GM23248 (cell line): ENCODE measurements around the gene DCAF16. TPM values are rescaled to one million over a fixed set of nuclear protein-coding genes. Genes with fewer than 3 reads are reported as not detected.
"Not testable (repeated sequence)": the region's sequence is repeated elsewhere in the genome, so short reads cannot be mapped to it uniquely, and the experiment has no call there.

Source experiments
- DNase-seq: peaks from one replicate; pipeline ENCODE4 v3.0.0-alpha.2; 2015
- H2AFZ ChIP-seq: fragments of 200-600 bp; sonication (generic); 2 replicates; pipeline ENCODE4 v1.6.1; 2016; ENCODE audit warnings: antibody characterized with exemption
- H3F3A ChIP-seq: fragments of 200-600 bp; sonication (generic); 2 replicates; pipeline ENCODE4 v1.6.1; 2016; ENCODE audit warnings: mild to moderate bottlenecking, antibody characterized with exemption, mixed run types; ENCODE audit not compliant: insufficient read depth
- H3K27ac ChIP-seq: fragments of 200-600 bp; sonication (generic); 2 replicates; pipeline ENCODE4 v1.5.1; 2016; ENCODE audit warnings: mild to moderate bottlenecking
- H3K27me3 ChIP-seq: fragments of 200-600 bp; sonication (generic); replicated peaks from 2 replicates; pipeline ENCODE4 v1.6.1; 2016; ENCODE audit warnings: mild to moderate bottlenecking; ENCODE audit not compliant: insufficient read depth
- H3K36me3 ChIP-seq: fragments of 200-600 bp; sonication (generic); 2 replicates; pipeline ENCODE4 v1.6.1; 2016; ENCODE audit warnings: low read depth, mild to moderate bottlenecking
- H3K4me1 ChIP-seq: fragments of 200-600 bp; sonication (generic); 2 replicates; pipeline ENCODE4 v1.6.1; 2016; ENCODE audit warnings: mild to moderate bottlenecking; ENCODE audit not compliant: insufficient read depth
- H3K4me2 ChIP-seq: fragments of 200-600 bp; sonication (generic); one replicate; pipeline ENCODE4 v1.6.1; 2016; ENCODE audit warnings: mild to moderate bottlenecking; ENCODE audit not compliant: unreplicated experiment
- H3K4me3 ChIP-seq: fragments of 200-600 bp; sonication (generic); 2 replicates; pipeline ENCODE4 v1.5.1; 2016; ENCODE audit warnings: mild to moderate bottlenecking
- H3K79me2 ChIP-seq: fragments of 200-600 bp; sonication (generic); 2 replicates; pipeline ENCODE4 v1.6.1; 2016; ENCODE audit warnings: mild to moderate bottlenecking; ENCODE audit not compliant: insufficient read depth
- H3K9ac ChIP-seq: fragments of 200-600 bp; sonication (generic); 2 replicates; pipeline ENCODE4 v1.6.1; 2016; ENCODE audit warnings: mild to moderate bottlenecking
- H3K9me2 ChIP-seq: fragments of 200-600 bp; sonication (generic); 2 replicates; pipeline ENCODE4 v1.6.1; 2016; ENCODE audit warnings: mixed run types, mild to moderate bottlenecking, moderate library complexity; ENCODE audit not compliant: insufficient read depth
- H3K9me3 ChIP-seq: fragments of 200-600 bp; sonication (generic); one replicate; pipeline ENCODE4 v1.6.1; 2017; ENCODE audit warnings: low read depth
- H4K20me1 ChIP-seq: fragments of 200-600 bp; sonication (generic); 2 replicates; pipeline ENCODE4 v1.6.0; 2016; ENCODE audit not compliant: insufficient read depth
- EZH2 ChIP-seq: fragments of 200-600 bp; sonication (generic); IDR thresholded peaks from 2 replicates; pipeline ENCODE4 v1.6.1; 2018; ENCODE audit warnings: antibody characterized with exemption, mild to moderate bottlenecking; ENCODE audit not compliant: insufficient read depth, poor library complexity, severe bottlenecking
- EZH2phosphoT487 ChIP-seq: fragments of 200-600 bp; sonication (generic); IDR thresholded peaks from 2 replicates; pipeline ENCODE4 v1.6.1; 2018; ENCODE audit warnings: antibody characterized with exemption, moderate library complexity, mild to moderate bottlenecking, low read depth; ENCODE audit not compliant: insufficient read depth
- WGBS, 2 experiments: methylation state at CpG; one replicate each; pipeline ENCODE4 v1.1.6; 2015 to 2017; ENCODE audit warnings: low lambda C conversion rate in 2 of 2, low coverage in 1 of 2; ENCODE audit errors: missing lambda C conversion rate in 2 of 2; 5-methylcytosine and 5-hydroxymethylcytosine counted together
- in situ Hi-C: fragments of 300-500 bp; cut with MboI; formaldehyde crosslinking; loops from 2 replicates; pipeline ENCODE4 v1.15.0; 2020
- polyA plus RNA-seq: library from polyadenylated mRNA; unstranded; fragments of >200 nt; fragmentation: Nextera tagmentation; extraction: Ambion mirVana; gene quantifications from 2 replicates; pipeline ENCODE4 v1.2.1, GENCODE V29; 2016
- total RNA-seq: library from RNA; depleted of rRNA; stranded (reverse); fragments of >200 nt; shearing (Covaris generic); gene quantifications from 2 replicates; pipeline ENCODE4 v1.2.3, GENCODE V29; 2014; rRNA removed

DCAF16 gene
- total RNA-seq = 22.1 and 24.4 TPM in 2 replicates
- polyA plus RNA-seq = 11.2 and 11.8 TPM in 2 replicates

- Histone ChIP-seq H4K20me1 (peaks cover 11% of the 10 kb centered on the region; the same call in 1 of the 2 replicates), H3K9ac (peak within 1 kb of the TSS; percentile 98), H3K36me3 (peaks cover 4% of the 10 kb centered on the region; the same call in 1 of the 2 replicates), H3K9me2 (no peaks in the 10 kb centered on the region), H3K4me1 (peaks cover 61% of the 10 kb centered on the region), H3K27ac (peak within 1 kb of the TSS; percentile 95), H3K27me3 (no peaks in the 10 kb centered on the region), H3K4me2 (peak within 1 kb of the TSS; percentile 97), H3K9me3 (no peaks in the 10 kb centered on the region), H3K4me3 (peak within 1 kb of the TSS; percentile 97), H3K79me2 (peaks cover 93% of the 10 kb centered on the region), H3F3A (peaks cover 12% of the 10 kb centered on the region; the same call in 1 of the 2 replicates), H2AFZ (peak within 1 kb of the TSS; percentile 95)
- peak; percentile 100 for DNase-seq
- TF ChIP-seq EZH2phosphoT487 = no peak
- in situ Hi-C loops = loop anchor here (25.0 kb wide), 1 partner anchor 248 kb away; no protein-coding TSS in a partner anchor
- WGBS, 2 experiments = 1% methylated on average over 62 to 66 of the region's 69 CpGs
Observed at GRCh38 chr4:17810260-17811077, at the start of gene DCAF16, which contains the start of gene NCAPG. Gene DCAF16 (minus strand): TSS chr4:17810757. CDS start chr4:17804141, 6,616 bp downstream. Gene NCAPG (plus strand): TSS chr4:17810979. CDS start chr4:17811078, 99 bp downstream.

GRCh38 chr4:17859793-17860406 is 49.3 kb upstream of the DCAF16 start:
- no peak for DNase-seq
- Histone ChIP-seq H3K27me3 (no peaks in the 10 kb centered on the region), H4K20me1 (no peaks in the 10 kb centered on the region), H3K79me2 (no peaks in the 10 kb centered on the region), H3K9me2 (no peaks in the 10 kb centered on the region), H3K4me3 (no peak overlapping the region), H3K4me2 (no peak overlapping the region), H3F3A (no peaks in the 10 kb centered on the region), H2AFZ (no peak overlapping the region), H3K9me3 (no peaks in the 10 kb centered on the region), H3K4me1 (no peaks in the 10 kb centered on the region), H3K9ac (no peak overlapping the region), H3K36me3 (no peaks in the 10 kb centered on the region), H3K27ac (no peak overlapping the region)
- in situ Hi-C loops = no loop called here
- WGBS, 2 experiments = 96 to 98% methylated on average over 5 of the region's 5 CpGs
- TF ChIP-seq EZH2 (no peak), EZH2phosphoT487 (no peak)

- no peaks in the 10 kb centered on the region for H3K36me3 ChIP-seq
- H3K9me3 ChIP-seq = no peaks in the 10 kb centered on the region
- TF ChIP-seq EZH2phosphoT487 = no peak
- TF ChIP-seq EZH2 = no peak
- H3K4me1 ChIP-seq = no peaks in the 10 kb centered on the region
- no peak overlapping the region for H3K4me3 ChIP-seq
- no peaks in the 10 kb centered on the region for H4K20me1 ChIP-seq
- no peaks in the 10 kb centered on the region for H3K9me2 ChIP-seq
- 81 to 86% methylated on average over 3 of the region's 3 CpGs for WGBS, 2 experiments
- H2AFZ ChIP-seq = no peak overlapping the region
- no peaks in the 10 kb centered on the region for H3F3A ChIP-seq
- H3K79me2 ChIP-seq = no peaks in the 10 kb centered on the region
- in situ Hi-C loops = no loop called here
- no peaks in the 10 kb centered on the region for H3K27me3 ChIP-seq
- DNase-seq = no peak
- H3K4me2 ChIP-seq = no peak overlapping the region
- no peak overlapping the region for H3K9ac ChIP-seq
- no peak overlapping the region for H3K27ac ChIP-seq
Observed at GRCh38 chr4:17854036-17854435, 43.5 kb upstream of the DCAF16 start.

- TF ChIP-seq EZH2 = no peak
- in situ Hi-C loops = no loop called here
- Histone ChIP-seq H3K27me3 (no peaks in the 10 kb centered on the region), H3K9ac (no peak overlapping the region), H3K4me1 (no peaks in the 10 kb centered on the region), H3K9me3 (no peaks in the 10 kb centered on the region), H2AFZ (no peak overlapping the region), H3K36me3 (no peaks in the 10 kb centered on the region), H3F3A (no peaks in the 10 kb centered on the region), H3K9me2 (no peaks in the 10 kb centered on the region), H3K4me3 (no peak overlapping the region), H3K27ac (no peak overlapping the region), H3K4me2 (no peak overlapping the region), H4K20me1 (no peaks in the 10 kb centered on the region), H3K79me2 (no peaks in the 10 kb centered on the region)
- DNase-seq = no peak
Observed at GRCh38 chr4:17851959-17852358, 41.4 kb upstream of the DCAF16 start.

GRCh38 chr4:17850295-17850694 is 39.7 kb upstream of the DCAF16 start:
- H3K9me3 ChIP-seq, H3K79me2 ChIP-seq, H3F3A ChIP-seq, H3K36me3 ChIP-seq, H3K9me2 ChIP-seq, H3K4me1 ChIP-seq, in situ Hi-C loops, H3K4me3 ChIP-seq, H3K9ac ChIP-seq, DNase-seq, H2AFZ ChIP-seq, H3K27ac ChIP-seq, H3K4me2 ChIP-seq, H3K27me3 ChIP-seq, H4K20me1 ChIP-seq: not testable (repeated sequence)
- WGBS, 2 experiments = 95 to 100% methylated on average over 1 of the region's 1 CpG
